Ramos (cell line): Measurements from ENCODE around the gene RAB11FIP4.

Experiments used
- in situ Hi-C: fragments of 300-500 bp; cut with MboI; formaldehyde crosslinking; loops from one replicate; pipeline ENCODE4 v1.14.3; 2022; ENCODE audit warnings: low sequenced_read_pairs; ENCODE audit not compliant: unreplicated experiment

The RAB11FIP4 gene

DNA sequence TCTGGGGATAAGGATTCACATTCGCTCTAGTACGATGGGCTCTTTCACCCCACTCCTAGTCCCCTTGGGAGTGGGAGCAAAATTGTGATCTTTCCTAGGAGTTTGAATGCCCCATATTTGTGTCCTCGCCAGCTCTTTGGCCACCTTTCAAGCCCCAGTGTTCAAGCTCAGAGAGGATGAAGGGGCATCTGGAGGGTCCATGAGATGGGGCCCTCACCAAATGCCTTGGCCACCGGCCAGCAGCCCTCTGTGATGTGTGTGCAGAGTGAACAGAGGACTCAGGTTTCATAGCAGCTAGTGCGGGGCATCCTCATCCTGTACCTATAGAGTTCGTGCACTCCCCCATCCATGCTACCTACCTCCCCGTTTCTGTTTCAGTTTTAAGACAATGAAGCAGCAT is 140.6 kb downstream of the RAB11FIP4 start:
- in situ Hi-C loops: loop anchor here (5.0 kb wide), 1 partner anchor 315 kb away; no protein-coding TSS in a partner anchor

DNA sequence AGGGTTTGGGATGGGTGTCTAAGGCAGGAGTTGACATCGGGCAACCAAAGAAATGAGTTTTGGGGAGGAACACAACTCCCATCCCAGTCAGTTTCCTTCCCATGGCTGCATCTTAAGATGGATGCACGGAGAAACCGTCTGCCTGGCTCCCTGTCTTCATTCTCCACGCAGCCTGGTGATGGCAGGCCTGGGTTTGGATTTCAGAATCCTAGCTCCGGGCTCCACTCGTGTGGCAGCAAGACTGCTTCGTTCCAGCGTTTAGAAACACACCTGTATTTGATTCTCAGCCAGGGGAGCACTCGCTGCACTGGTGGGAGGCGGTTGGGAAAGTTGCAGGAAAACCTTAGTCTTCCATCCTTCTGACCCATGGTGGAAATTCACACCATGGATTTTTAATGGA is 141.1 kb downstream of the RAB11FIP4 start:
- in situ Hi-C loops: loop anchor here (5.0 kb wide), 1 partner anchor 315 kb away; no protein-coding TSS in a partner anchor

DNA sequence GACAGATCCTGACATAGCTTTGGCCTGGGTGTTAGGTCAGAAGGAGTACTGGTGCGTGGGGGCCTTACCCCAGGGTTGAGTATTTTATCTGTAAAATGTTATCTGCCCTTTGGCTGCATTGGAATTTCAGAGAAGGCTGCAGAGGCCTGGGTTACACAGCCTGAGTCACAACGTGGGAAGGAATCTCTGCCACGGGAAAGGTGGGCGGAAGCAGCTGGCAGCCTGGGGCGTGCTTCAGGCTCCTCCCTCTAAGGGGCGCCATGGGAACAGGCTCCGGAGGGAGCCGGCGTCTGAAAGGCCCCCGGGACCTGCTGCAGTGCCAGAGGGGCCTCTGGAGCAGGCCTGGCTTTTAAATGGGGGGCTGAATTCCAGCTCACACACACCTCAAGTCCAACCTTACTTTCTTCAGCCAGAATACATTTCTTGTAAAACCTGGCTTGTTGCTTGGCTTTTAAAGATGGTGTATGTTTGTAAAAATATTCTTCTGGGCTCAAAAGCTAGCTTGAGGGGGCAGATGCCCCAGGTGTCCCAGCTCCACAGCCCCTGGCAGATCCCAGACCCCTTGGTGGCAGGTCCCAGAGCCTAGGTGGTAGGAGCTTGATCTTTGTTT is 142.2 kb downstream of the RAB11FIP4 start:
- in situ Hi-C loops: loop anchor here (5.0 kb wide), 1 partner anchor 314 kb away; no protein-coding TSS in a partner anchor

DNA sequence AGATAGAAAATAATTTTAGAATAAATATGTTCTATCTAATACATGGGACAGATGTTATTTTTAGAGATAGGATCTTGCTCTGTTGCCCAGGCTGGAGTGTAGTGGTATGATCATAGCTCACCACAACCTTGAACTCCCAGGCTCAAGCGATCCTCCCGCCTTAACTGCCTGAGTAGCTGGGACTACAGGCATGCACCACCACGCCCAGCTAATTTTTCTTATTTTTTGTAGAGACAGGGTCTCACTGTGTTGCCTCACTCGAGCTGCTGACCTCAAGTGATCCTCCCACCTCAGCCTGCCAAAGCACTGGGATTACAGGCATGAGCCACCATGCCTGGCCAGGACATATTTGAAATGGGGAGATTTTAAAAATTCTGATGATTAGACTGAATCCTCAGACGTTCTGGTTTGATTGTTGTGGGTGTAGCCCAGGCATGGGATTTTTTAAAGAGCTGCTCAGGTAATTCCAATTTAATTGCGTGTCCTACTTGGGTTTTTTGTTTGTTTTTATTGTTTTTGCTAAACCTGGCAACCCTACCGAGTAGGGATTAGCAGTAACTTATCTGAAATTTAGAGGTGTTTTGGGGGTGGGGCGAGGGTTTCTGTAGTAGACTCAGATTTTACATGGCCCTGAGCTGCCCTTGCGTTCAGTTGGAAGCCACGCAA is 142.9 kb downstream of the RAB11FIP4 start:
- in situ Hi-C loops: loop anchor here (5.0 kb wide), 1 partner anchor 313 kb away; no protein-coding TSS in a partner anchor

GRCh38 chr17:31535581-31535981 is 144.1 kb downstream of the RAB11FIP4 start:
- in situ Hi-C loops: no loop called here

GRCh38 chr17:31536451-31536850 is 145.0 kb downstream of the RAB11FIP4 start:
- in situ Hi-C loops: no loop called here

DNA sequence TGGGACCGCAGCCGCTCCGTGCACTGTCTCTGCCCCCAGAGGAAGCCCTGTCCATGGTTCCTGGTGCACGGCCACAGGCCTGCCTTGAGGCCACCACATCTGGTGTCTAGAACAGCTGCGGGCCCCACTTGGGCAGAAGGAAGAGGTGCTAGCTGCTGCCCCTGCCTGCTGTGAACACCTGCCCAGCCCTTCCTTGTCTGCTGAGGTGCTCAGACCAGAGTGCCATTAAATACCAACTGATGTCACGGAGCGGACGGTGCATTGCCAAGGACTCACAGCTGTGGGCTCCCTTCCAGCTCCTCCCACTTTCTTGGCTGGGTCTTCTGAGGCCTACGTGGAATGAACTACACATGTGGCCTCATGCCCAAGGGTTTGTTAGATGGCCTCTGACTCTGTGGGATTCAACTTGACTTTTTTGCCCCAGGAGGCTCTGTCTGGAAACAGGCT is 146.1 kb downstream of the RAB11FIP4 start:
- in situ Hi-C loops: no loop called here

DNA sequence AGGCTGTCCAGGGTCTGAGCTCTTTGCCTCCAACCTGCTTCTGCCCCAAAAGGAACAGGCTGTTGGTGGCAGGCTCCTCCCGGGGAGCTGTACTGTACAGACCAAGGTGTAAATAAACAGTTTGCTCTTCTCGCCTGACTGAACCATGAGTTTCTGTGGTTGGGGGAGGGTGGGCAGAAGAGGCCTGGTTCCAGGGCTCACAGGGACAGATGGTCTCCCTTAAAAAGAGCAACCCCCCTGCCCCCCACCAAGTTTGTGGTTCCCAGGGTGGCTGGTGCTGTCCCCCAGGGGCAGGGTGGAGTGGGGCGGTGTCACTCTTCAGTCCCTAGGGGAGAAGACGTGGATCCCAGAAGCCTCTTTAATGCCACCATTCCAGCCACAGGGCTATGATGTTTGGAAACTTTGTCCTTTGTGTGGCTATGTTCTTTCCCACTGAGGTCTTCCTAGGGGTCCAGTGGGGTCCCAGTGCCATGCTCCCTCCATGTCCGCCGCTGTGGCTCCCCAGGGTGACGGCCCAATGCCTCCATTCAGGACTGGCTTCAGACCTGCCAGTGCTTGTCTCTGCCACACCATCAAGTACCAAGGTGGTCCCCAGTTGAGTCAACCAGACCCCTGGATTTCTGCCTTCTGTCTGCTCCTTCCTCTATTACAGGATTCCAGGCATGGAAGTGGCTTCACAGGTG is 146.7 kb downstream of the RAB11FIP4 start:
- in situ Hi-C loops: no loop called here

DNA sequence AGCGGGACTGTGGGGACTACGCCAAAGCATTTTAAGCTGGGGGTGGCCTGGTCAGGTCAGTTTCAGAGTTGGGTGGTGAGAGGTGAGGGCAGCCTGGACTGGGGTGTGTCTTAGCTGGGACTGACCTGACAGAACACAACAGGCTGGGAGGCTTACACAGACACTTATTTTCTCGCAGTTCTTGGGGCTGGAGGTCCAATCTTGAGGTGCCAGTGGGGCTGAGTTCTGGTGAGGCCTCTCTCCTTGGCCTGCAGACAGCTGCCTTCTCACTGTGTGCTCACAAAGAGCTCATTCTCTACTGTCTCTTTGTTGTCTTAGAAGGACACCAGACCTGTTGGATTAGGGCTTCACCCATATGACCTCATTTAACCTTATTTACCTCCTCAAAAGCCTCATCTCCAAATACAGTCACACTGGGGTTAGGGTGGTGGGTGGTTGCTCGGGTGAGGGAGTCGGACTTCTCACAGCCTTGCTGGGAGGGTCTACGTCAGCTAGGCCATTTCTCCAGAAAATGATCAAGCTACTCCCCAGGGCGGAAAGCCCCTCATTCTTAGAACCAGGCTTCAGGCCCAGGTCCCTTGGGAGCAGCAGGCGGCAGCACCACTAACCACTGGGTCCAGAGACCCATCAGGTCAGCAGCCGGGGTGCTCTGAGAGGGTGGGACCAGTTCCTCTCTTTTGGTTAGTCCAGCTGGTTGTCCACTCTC is 149.3 kb downstream of the RAB11FIP4 start:
- in situ Hi-C loops: no loop called here

GRCh38 chr17:31541559-31541958 is 150.1 kb downstream of the RAB11FIP4 start:
- in situ Hi-C loops: no loop called here

DNA sequence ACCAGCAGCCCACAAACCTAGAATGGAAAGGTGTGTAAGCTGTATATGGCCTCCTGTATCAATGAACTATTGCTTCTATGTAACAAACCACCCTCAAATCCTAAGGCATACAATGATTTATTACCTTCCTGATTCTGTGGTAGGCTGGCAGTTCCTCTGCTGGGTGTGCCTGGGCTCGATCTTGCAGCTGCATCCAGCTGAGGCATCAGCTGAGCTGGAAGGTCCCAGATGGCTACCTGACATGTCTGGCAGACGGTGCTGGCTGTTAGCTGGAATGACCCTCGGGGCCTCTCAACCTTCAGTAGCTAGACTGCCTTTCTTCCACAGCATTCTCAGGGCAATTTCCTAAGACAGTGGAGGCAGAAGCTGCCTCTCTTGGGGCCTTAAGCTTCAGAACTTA is 152.7 kb downstream of the RAB11FIP4 start:
- in situ Hi-C loops: no loop called here

- in situ Hi-C loops: no loop called here
These were observed 155.2 kb downstream of the RAB11FIP4 start for GRCh38 chr17:31546650-31547049.

DNA sequence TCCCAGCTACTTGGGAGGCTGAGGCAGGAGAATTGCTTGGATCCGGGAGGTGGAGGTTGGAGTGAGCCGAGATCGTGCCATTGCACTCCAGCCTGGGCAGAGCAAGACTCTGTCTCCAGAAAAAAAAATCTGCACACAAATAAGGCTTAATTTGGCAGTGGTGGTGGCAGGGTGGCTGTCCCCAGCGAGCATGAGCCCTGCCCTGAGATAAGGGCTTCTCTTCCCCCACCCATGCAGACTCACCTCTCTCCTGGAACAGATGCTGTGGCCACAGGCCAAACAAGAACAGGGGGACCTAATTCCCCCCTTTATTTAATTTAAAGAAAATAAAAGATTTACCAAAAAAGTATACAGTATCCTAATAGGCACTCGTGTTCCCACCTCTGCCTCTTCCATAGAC is 157.2 kb downstream of the RAB11FIP4 start:
- in situ Hi-C loops: no loop called here

GRCh38 chr17:31549121-31549524 is 157.6 kb downstream of the RAB11FIP4 start:
- in situ Hi-C loops: no loop called here

DNA sequence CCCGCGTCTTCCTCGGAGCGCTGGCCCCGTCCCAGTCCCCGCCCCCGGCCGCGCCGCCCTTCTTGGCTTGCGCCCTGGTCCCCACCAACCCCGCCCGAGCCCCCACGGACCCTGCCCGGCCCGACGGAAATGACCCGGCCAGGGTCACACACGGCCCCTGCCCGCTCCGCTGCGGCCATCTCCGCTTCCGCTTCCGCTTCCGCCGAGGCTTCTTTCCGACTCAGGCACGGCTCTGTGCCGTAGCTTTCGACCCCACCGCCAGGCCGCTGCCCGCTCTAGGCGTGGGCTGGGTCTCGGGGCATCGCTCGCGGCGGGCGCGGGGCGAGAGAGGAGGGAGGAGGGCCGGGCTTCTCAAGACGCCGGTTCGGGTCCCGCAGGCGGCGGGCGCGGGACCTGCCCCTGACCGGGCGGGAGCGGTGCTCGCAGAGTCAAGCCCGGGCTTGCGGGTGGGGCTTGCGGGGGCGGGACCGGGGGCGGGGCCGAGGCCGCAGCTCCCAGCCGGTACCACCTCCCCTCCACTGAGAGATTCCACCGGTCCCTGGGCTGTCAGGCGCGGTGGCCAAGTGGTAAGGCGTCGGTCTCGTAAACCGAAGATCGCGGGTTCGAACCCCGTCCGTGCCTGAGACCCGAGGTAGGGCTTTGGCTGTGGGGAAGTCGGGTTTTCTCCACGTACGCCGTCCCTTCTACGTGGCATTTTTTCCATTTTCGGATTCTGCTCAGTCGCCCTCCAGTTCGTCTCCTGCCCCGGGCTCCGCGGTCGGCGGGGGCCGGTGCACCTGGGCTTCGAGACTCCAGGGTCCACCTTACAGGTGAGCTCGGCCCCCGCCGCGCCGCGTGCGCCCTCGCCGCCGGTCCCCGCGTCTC is 158.3 kb downstream of the RAB11FIP4 start:
- in situ Hi-C loops: no loop called here

- in situ Hi-C loops: no loop called here
These were observed 159.0 kb downstream of the RAB11FIP4 start for GRCh38 chr17:31550389-31551056.

GRCh38 chr17:31552568-31552967 is 161.1 kb downstream of the RAB11FIP4 start:
- in situ Hi-C loops: no loop called here

DNA sequence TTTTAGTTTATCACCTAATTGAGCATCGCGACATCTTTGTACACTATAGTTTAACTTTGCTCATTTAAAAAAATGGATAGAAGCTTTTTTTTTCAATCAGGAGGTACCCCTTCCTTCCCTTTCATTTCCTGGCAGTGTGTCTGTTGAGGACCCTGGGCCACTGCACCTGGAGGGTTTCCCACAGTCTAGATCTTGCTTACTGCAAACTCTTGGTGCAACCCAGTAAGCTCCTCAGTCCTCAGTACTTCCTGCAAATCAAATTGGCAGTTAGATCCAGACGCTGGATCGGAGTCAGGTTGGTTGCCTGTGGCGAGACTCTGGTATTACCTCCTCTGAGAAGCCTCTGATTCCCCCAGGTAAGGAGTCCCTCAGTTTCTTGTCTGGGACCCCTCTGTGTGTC is 162.0 kb downstream of the RAB11FIP4 start:
- in situ Hi-C loops: no loop called here

- in situ Hi-C loops: no loop called here
These were observed 163.5 kb downstream of the RAB11FIP4 start for GRCh38 chr17:31554930-31555329.
